Measurements from ENCODE around the gene ZNF687.

GRCh38 chr1:151325646-151326429 is 43.7 kb downstream of the ZNF687 start:
- TF ChIP-seq, protein P1, sequence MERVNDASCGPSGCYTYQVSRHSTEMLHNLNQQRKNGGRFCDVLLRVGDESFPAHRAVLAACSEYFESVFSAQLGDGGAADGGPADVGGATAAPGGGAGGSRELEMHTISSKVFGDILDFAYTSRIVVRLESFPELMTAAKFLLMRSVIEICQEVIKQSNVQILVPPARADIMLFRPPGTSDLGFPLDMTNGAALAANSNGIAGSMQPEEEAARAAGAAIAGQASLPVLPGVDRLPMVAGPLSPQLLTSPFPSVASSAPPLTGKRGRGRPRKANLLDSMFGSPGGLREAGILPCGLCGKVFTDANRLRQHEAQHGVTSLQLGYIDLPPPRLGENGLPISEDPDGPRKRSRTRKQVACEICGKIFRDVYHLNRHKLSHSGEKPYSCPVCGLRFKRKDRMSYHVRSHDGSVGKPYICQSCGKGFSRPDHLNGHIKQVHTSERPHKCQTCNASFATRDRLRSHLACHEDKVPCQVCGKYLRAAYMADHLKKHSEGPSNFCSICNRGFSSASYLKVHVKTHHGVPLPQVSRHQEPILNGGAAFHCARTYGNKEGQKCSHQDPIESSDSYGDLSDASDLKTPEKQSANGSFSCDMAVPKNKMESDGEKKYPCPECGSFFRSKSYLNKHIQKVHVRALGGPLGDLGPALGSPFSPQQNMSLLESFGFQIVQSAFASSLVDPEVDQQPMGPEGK (CRISPR knock-in tag; IDR thresholded peaks at IDR 0.05; ENCODE audit: borderline replicate concordance) = no peak
- TF ChIP-seq TCF4 (CRISPR knock-in tag; IDR thresholded peaks at IDR 0.05; ENCODE audit: borderline replicate concordance) = no peak
- no peak for TF ChIP-seq ESRRG (CRISPR knock-in tag; IDR thresholded peaks at IDR 0.05)
- TF ChIP-seq ARNTL (CRISPR knock-in tag; IDR thresholded peaks at IDR 0.05; ENCODE audit: borderline replicate concordance, low read depth) = no peak
- no peak for TF ChIP-seq RARB (CRISPR knock-in tag; IDR thresholded peaks at IDR 0.05)
- TF ChIP-seq BACH2 (CRISPR knock-in tag; IDR thresholded peaks at IDR 0.05; ENCODE audit: borderline replicate concordance) = no peak
- TF ChIP-seq ZFP30 (CRISPR knock-in tag; IDR thresholded peaks at IDR 0.05) = no peak
- TF ChIP-seq OSR1 (CRISPR knock-in tag; IDR thresholded peaks at IDR 0.05) = no peak
- TF ChIP-seq, protein P2, sequence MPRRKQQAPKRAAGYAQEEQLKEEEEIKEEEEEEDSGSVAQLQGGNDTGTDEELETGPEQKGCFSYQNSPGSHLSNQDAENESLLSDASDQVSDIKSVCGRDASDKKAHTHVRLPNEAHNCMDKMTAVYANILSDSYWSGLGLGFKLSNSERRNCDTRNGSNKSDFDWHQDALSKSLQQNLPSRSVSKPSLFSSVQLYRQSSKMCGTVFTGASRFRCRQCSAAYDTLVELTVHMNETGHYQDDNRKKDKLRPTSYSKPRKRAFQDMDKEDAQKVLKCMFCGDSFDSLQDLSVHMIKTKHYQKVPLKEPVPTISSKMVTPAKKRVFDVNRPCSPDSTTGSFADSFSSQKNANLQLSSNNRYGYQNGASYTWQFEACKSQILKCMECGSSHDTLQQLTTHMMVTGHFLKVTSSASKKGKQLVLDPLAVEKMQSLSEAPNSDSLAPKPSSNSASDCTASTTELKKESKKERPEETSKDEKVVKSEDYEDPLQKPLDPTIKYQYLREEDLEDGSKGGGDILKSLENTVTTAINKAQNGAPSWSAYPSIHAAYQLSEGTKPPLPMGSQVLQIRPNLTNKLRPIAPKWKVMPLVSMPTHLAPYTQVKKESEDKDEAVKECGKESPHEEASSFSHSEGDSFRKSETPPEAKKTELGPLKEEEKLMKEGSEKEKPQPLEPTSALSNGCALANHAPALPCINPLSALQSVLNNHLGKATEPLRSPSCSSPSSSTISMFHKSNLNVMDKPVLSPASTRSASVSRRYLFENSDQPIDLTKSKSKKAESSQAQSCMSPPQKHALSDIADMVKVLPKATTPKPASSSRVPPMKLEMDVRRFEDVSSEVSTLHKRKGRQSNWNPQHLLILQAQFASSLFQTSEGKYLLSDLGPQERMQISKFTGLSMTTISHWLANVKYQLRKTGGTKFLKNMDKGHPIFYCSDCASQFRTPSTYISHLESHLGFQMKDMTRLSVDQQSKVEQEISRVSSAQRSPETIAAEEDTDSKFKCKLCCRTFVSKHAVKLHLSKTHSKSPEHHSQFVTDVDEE (CRISPR knock-in tag; IDR thresholded peaks at IDR 0.05) = no peak
- TF ChIP-seq ZFP3 (CRISPR knock-in tag; IDR thresholded peaks at IDR 0.05) = no peak
